ENCODE results near the gene NRXN3.

- TF ChIP-seq CTCF (IDR thresholded peaks at IDR 0.05) (no peak), POLR2A (IDR thresholded peaks at IDR 0.05) (no peak)
These were observed 1076.0 kb downstream of the NRXN3 start for GRCh38 chr14:79246173-79246572.

All from body of pancreas (tissue), 4 donors.